HepG2 (cell line): ENCODE results near the gene CD163L1. TPM values are rescaled to one million over a fixed set of nuclear protein-coding genes. Genes with fewer than 3 reads are reported as not detected.

ENCODE experiments used
- ATAC-seq: fragments of 200-7000 bp; cut with Tn5 transposase; 3 replicates; pipeline ENCODE4 v1.9.1; 2020; ENCODE audit warnings: mild to moderate bottlenecking, moderate library complexity
- Bru-seq: library from RNA; stranded (reverse); fragments of 400-500 nt; gene quantifications from one replicate; lab custom pipeline; 2021; lab: Mats Ljungman, UMichigan
- BruChase-seq, 2 experiments: library from RNA; stranded (reverse); fragments of 400-500 nt; gene quantifications; one replicate each; lab custom pipeline; 2021; lab: Mats Ljungman, UMichigan
- BruUV-seq: library from RNA; stranded (reverse); fragments of 400-500 nt; replicated peaks from 2 replicates; lab custom pipeline; 2021; lab: Mats Ljungman, UMichigan
- CTCF ChIA-PET: fragments of 300-600 bp; formaldehyde crosslinking; extraction: SDS; loops from one replicate; lab custom pipeline; 2021; ENCODE audit warnings: low total read pairs, inconsistent platforms, low intra/inter-chr PET ratio; lab: Yijun Ruan, JAX
- POLR2A ChIA-PET: fragments of 350-600 bp; sonication (Branson Sonifier 250); formaldehyde crosslinking; loops from one replicate; lab custom pipeline; 2020; ENCODE audit warnings: antibody characterized with exemption, inconsistent platforms; lab: Yijun Ruan, JAX
- DNase-seq: peaks from one replicate; pipeline ENCODE4 v3.0.0-alpha.2; 2015; ENCODE audit warnings: low spot score
- FAIRE-seq: peaks from 3 replicates; lab custom pipeline; 2011; peaks lifted over from hg19 to GRCh38; lab: Jason Lieb, UNC
- H2AFZ ChIP-seq: one replicate; pipeline ENCODE4 v1.6.1; 2011; ENCODE audit warnings: low read length, inconsistent platforms
- H3K27ac ChIP-seq: fragments of 300-600 bp; 3 replicates; pipeline ENCODE4 v1.8.0; 2011; ENCODE audit warnings: mixed run types, mild to moderate bottlenecking, mixed read lengths, low read length, inconsistent platforms; ENCODE audit not compliant: insufficient read depth; ENCODE audit errors: extremely low read length
- H3K27me3 ChIP-seq, 2 experiments: fragments of 200-600 bp in 1 of 2; 2 replicates in 1 of 2; 3 replicates in 1 of 2; pipeline versions ENCODE4 v1.6.0 to v1.8.0; 2011; ENCODE audit warnings: low read length in 2 of 2, mild to moderate bottlenecking in 2 of 2, moderate library complexity in 2 of 2, inconsistent platforms in 1 of 2; ENCODE audit not compliant: insufficient read depth in 2 of 2, control insufficient read depth in 1 of 2
- H3K36me3 ChIP-seq, 2 experiments: fragments of 200-600 bp in 1 of 2; replicated peaks in 1 of 2; 2 replicates in 1 of 2; 3 replicates in 1 of 2; pipeline versions ENCODE4 v1.5.1 to v1.8.0; 2011; ENCODE audit warnings: low read length in 2 of 2, inconsistent platforms in 1 of 2; ENCODE audit not compliant: insufficient read depth in 2 of 2, control insufficient read depth in 1 of 2
- H3K4me1 ChIP-seq: 2 replicates; pipeline ENCODE4 v1.5.1; 2012; ENCODE audit warnings: low read length, inconsistent platforms; ENCODE audit not compliant: insufficient read depth
- H3K4me2 ChIP-seq: 2 replicates; pipeline ENCODE4 v1.6.0; 2011; ENCODE audit warnings: low read depth, low read length, inconsistent platforms
- H3K4me3 ChIP-seq, 3 experiments: fragments of 200-600 bp in 1 of 3; sonication (generic), shearing (Covaris generic) in 1 of 3; replicated peaks in 1 of 3; 2 replicates each; pipeline ENCODE4 v1.5.1; 2011 to 2016; ENCODE audit warnings: low read length in 3 of 3, inconsistent platforms in 2 of 3, low read depth in 2 of 3, mild to moderate bottlenecking in 2 of 3, control low read depth in 1 of 3, mixed read lengths in 1 of 3; ENCODE audit not compliant: insufficient read depth in 1 of 3
- H3K79me2 ChIP-seq: one replicate; pipeline ENCODE4 v1.6.1; 2011; ENCODE audit warnings: low read length, inconsistent platforms; ENCODE audit not compliant: insufficient read depth
- H3K9ac ChIP-seq: 2 replicates; pipeline ENCODE4 v1.6.0; 2011; ENCODE audit warnings: mild to moderate bottlenecking, low read depth, low read length, inconsistent platforms; ENCODE audit not compliant: insufficient read depth
- H3K9me3 ChIP-seq: 2 replicates; pipeline ENCODE4 v1.5.1; 2012; ENCODE audit warnings: mild to moderate bottlenecking, low read length
- H4K20me1 ChIP-seq: 2 replicates; pipeline ENCODE4 v1.6.0; 2011; ENCODE audit warnings: inconsistent platforms, mild to moderate bottlenecking, low read length, moderate library complexity; ENCODE audit not compliant: insufficient read depth
- HINFP ChIP-seq: sonication (generic); formaldehyde crosslinking; IDR thresholded peaks from 2 replicates; pipeline ENCODE4 v1.4.0; 2020; ENCODE audit warnings: low read depth, mild to moderate bottlenecking, missing genetic modification reagents
- HNRNPUL1 ChIP-seq: fragments of 200-400 bp; formaldehyde crosslinking; IDR thresholded peaks from 2 replicates; pipeline ENCODE4 v1.6.1; 2017; ENCODE audit warnings: low read depth, mild to moderate bottlenecking, low read length, moderate library complexity
- KDM5B ChIP-seq: sonication (generic); formaldehyde crosslinking; IDR thresholded peaks from 2 replicates; pipeline ENCODE4 v1.4.0; 2020; ENCODE audit warnings: missing genetic modification reagents, mild to moderate bottlenecking, borderline replicate concordance
- NR1H2 ChIP-seq: sonication (generic); formaldehyde crosslinking; IDR thresholded peaks from 2 replicates; pipeline ENCODE4 v1.8.1; 2022; ENCODE audit warnings: low read depth, missing genetic modification reagents, borderline replicate concordance
- RELA ChIP-seq: sonication (generic); formaldehyde crosslinking; IDR thresholded peaks from 2 replicates; pipeline ENCODE4 v1.4.0; 2020; ENCODE audit warnings: missing genetic modification reagents
- SMAD1 ChIP-seq: sonication (generic); formaldehyde crosslinking; IDR thresholded peaks from 2 replicates; pipeline ENCODE4 v1.4.0; 2020; ENCODE audit warnings: missing genetic modification reagents, low read depth, mild to moderate bottlenecking, borderline replicate concordance
- ZNF441 ChIP-seq: sonication (generic); formaldehyde crosslinking; IDR thresholded peaks from 2 replicates; pipeline ENCODE4 v1.7.0; 2021; ENCODE audit warnings: missing genetic modification reagents, borderline replicate concordance
- ZNF510 ChIP-seq: sonication (generic); formaldehyde crosslinking; IDR thresholded peaks from 2 replicates; pipeline ENCODE4 v1.4.0; 2020; ENCODE audit warnings: low read depth, mild to moderate bottlenecking, missing genetic modification reagents
- ZNF557 ChIP-seq: sonication (generic); formaldehyde crosslinking; IDR thresholded peaks from 2 replicates; pipeline ENCODE4 v1.4.0; 2020; ENCODE audit warnings: missing genetic modification reagents
- ZNF614 ChIP-seq: IDR thresholded peaks from 2 replicates; pipeline ENCODE4 v1.6.1; 2018; ENCODE audit warnings: missing biosample characterization, missing genetic modification reagents, inconsistent platforms, borderline replicate concordance
- ZNF704 ChIP-seq: sonication (generic); formaldehyde crosslinking; IDR thresholded peaks from 2 replicates; pipeline ENCODE4 v1.8.1; 2023; ENCODE audit warnings: mild to moderate bottlenecking, inconsistent platforms, moderate library complexity, missing genetic modification reagents, borderline replicate concordance
- WGBS: methylation state at CpG from one replicate; pipeline ENCODE4 v1.1.6; 2017; ENCODE audit warnings: low lambda C conversion rate; 5-methylcytosine and 5-hydroxymethylcytosine counted together
- in situ Hi-C: cut with HindIII; loops from 2 replicates; pipeline ENCODE4 v1.10.0; 2017; ENCODE audit warnings: low pct_unique_long_range_greater_than_20kb; ENCODE audit not compliant: extremely low pct_ligation_motif_present
- intact Hi-C: fragments of 100-400 bp; cut with micrococcal nuclease; formaldehyde crosslinking; loops from one replicate; pipeline ENCODE4 v1.10.0; 2022; ENCODE audit not compliant: unreplicated experiment
- long read RNA-seq, 2 experiments: library from RNA in 1 of 2; library from polyadenylated mRNA in 1 of 2; stranded (forward) in 1 of 2; unstranded in 1 of 2; transcript quantifications; one replicate each; pipeline ENCODE4 v2.0.0, GENCODE V29; 2019 to 2022
- polyA minus RNA-seq, 3 experiments: library from RNA; depleted of rRNA, polyadenylated mRNA; stranded (reverse); fragments of >200 nt; gene quantifications; 2 replicates each; pipeline ENCODE4 v1.2.3, GENCODE V29; 2011; ENCODE audit warnings: low replicate concordance in 1 of 3
- polyA plus RNA-seq, 8 experiments: library from polyadenylated mRNA; depleted of rRNA in 3 of 8; stranded (reverse) in 7 of 8; unstranded in 1 of 8; fragments of >200 nt; fragmentation: Illumina TruSeq in 4 of 8; extraction: Trizol in 4 of 8; gene quantifications; 2 replicates each; pipeline versions ENCODE4 v1.2.1 to v1.2.3, GENCODE V29; 2011 to 2016; ENCODE audit warnings: low read depth in 4 of 8, missing spikeins in 1 of 8, mixed read lengths in 1 of 8; ENCODE audit not compliant: insufficient read depth in 1 of 8
- total RNA-seq, 5 experiments: library from RNA; depleted of rRNA; stranded (reverse); fragments of >200 nt; fragmentation: Illumina TruSeq; extraction: Trizol; gene quantifications; 2 replicates each; pipeline ENCODE4 v1.2.3, GENCODE V29; 2016; ENCODE audit warnings: low read depth in 1 of 5
- TF ChIP-seq, protein P1 (sequence below): IDR thresholded peaks from 2 replicates; pipeline ENCODE4 v1.6.1; 2016; ENCODE audit warnings: missing compliant biosample characterization, missing genetic modification reagents, borderline replicate concordance
- TF ChIP-seq, protein P2 (sequence below): sonication (generic); formaldehyde crosslinking; IDR thresholded peaks from 2 replicates; pipeline ENCODE4 v1.4.0; 2020; ENCODE audit warnings: low read depth, mild to moderate bottlenecking, missing genetic modification reagents

CD163L1 gene
- 6.8 and 9.4 TPM in 2 replicates for total RNA-seq (2016; rRNA removed; fragmentation: Illumina TruSeq; extraction: Trizol)
- 3.7 and 9.2 TPM in 2 replicates for total RNA-seq (2016; cell fraction: cytosol; rRNA removed; fragmentation: Illumina TruSeq; extraction: Trizol; ENCODE audit: low read depth)
- total RNA-seq (2016; cell fraction: insoluble cytoplasmic fraction; rRNA removed; fragmentation: Illumina TruSeq; extraction: Trizol) = 6.1 and 10.0 TPM in 2 replicates
- 4.9 and 6.9 TPM in 2 replicates for total RNA-seq (2016; cell fraction: membrane; rRNA removed; fragmentation: Illumina TruSeq; extraction: Trizol)
- total RNA-seq (2016; cell fraction: nucleus; rRNA removed; fragmentation: Illumina TruSeq; extraction: Trizol) = 3.2 and 6.0 TPM in 2 replicates
- 3.1 and 3.4 TPM in 2 replicates for polyA plus RNA-seq (2011; rRNA removed)
- 1.2 and 2.6 TPM in 2 replicates for polyA plus RNA-seq (2011; cell fraction: cytosol; rRNA removed)
- 1.7 and 1.8 TPM in 2 replicates for polyA plus RNA-seq (2011; cell fraction: nucleus; rRNA removed)
- polyA plus RNA-seq (2012) = 2.9 and 5.0 TPM in 2 replicates
- 4.8 and 7.7 TPM in 2 replicates for polyA plus RNA-seq (2016; cell fraction: cytosol; fragmentation: Illumina TruSeq; extraction: Trizol; ENCODE audit: low read depth)
- polyA plus RNA-seq (2016; cell fraction: insoluble cytoplasmic fraction; fragmentation: Illumina TruSeq; extraction: Trizol; ENCODE audit: low read depth) = 6.3 and 8.9 TPM in 2 replicates
- 2.7 and 4.6 TPM in 2 replicates for polyA plus RNA-seq (2016; cell fraction: membrane; fragmentation: Illumina TruSeq; extraction: Trizol; ENCODE audit: low read depth)
- 5.8 and 10.3 TPM in 2 replicates for polyA plus RNA-seq (2016; cell fraction: nucleus; fragmentation: Illumina TruSeq; extraction: Trizol; ENCODE audit: insufficient read depth, low read depth)
- 0.42 and 0.58 TPM in 2 replicates for polyA minus RNA-seq (2011; rRNA and poly(A)+ RNA removed; ENCODE audit: low replicate concordance)
- 0.62 and 0.89 TPM in 2 replicates for polyA minus RNA-seq (2011; cell fraction: cytosol; rRNA and poly(A)+ RNA removed)
- 12.6 and 12.7 TPM in 2 replicates for polyA minus RNA-seq (2011; cell fraction: nucleus; rRNA and poly(A)+ RNA removed)
- Bru-seq, nascent RNA = percentile 34 among the genes with signal in this experiment
- percentile 22 among the genes with signal in this experiment for BruChase-seq, experiment 1, labeled RNA remaining after a 6-hour chase
- BruChase-seq, experiment 2, labeled RNA remaining after a 2-hour chase = percentile 23 among the genes with signal in this experiment
- long read RNA-seq, experiment 1, partial matches to known transcripts = 6 of 8 reads
- long read RNA-seq, experiment 1, other reads (novel, unspliced or antisense) = 2 of 8 reads
- long read RNA-seq, experiment 2, partial matches to known transcripts = 9 of 13 reads
- long read RNA-seq, experiment 2, other reads (novel, unspliced or antisense) = 4 of 13 reads

DNA sequence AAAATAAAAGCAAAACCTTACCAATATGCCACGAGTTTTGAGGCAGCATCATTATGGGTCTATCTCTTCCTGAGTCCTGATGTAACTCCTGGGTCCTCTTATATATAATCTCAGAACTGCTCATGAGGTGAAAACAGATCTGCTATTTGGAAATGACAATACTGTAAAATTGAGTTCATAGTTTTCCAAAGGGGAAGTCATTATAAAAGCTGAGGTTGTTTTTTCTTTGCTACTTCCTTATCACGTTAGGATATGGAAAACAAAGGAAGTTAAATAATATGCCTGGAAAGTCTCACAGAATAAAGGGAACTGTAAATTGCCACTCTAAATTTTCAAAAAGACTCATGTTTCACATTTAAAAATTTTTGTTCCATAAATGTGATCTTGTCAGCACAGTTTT, at the start of gene CD163L1:
Gene CD163L1, minus strand, starts transcription at position 78 of the 400 bp plus-strand sequence. Its CDS starts 26 bp downstream, at position 52.
- Histone ChIP-seq H3K4me1 (no peaks in the 10 kb centered on the region), H3K36me3 (no peaks in the 10 kb centered on the region), H3K9me3 (no peaks in the 10 kb centered on the region), H3K79me2 (no peaks in the 10 kb centered on the region), H3K9ac (no peak within 1 kb of the TSS), H3K27me3 (no peaks in the 10 kb centered on the region), H3K27ac (no peak within 1 kb of the TSS), H3K4me3 (no peak within 1 kb of the TSS), H2AFZ (no peak within 1 kb of the TSS), H3K4me2 (no peak within 1 kb of the TSS), H4K20me1 (no peaks in the 10 kb centered on the region)
- intact Hi-C loops = no loop called here
- 2% methylated on average over 2 of the region's 2 CpGs for WGBS
- no TSS peak for BruUV-seq
- ChIA-PET POLR2A (no interaction called here), CTCF (no interaction called here)
- in situ Hi-C loops = no loop called here
- ATAC-seq = no peak
- no peak for DNase-seq
- FAIRE-seq = no peak
- TF ChIP-seq ZNF441 (CRISPR knock-in tag) (no peak), RELA (no peak), KDM5B (CRISPR knock-in tag) (no peak), ZNF510 (CRISPR knock-in tag) (no peak), SMAD1 (CRISPR knock-in tag) (no peak), NR1H2 (no peak), ZNF614 (CRISPR knock-in tag) (no peak), ZNF704 (CRISPR knock-in tag) (no peak), HNRNPUL1 (no peak), HINFP (no peak), ZNF557 (CRISPR knock-in tag) (no peak)
- TF ChIP-seq, protein P1, sequence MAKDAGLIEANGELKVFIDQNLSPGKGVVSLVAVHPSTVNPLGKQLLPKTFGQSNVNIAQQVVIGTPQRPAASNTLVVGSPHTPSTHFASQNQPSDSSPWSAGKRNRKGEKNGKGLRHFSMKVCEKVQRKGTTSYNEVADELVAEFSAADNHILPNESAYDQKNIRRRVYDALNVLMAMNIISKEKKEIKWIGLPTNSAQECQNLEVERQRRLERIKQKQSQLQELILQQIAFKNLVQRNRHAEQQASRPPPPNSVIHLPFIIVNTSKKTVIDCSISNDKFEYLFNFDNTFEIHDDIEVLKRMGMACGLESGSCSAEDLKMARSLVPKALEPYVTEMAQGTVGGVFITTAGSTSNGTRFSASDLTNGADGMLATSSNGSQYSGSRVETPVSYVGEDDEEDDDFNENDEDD (CRISPR knock-in tag) = no peak
- TF ChIP-seq, protein P2, sequence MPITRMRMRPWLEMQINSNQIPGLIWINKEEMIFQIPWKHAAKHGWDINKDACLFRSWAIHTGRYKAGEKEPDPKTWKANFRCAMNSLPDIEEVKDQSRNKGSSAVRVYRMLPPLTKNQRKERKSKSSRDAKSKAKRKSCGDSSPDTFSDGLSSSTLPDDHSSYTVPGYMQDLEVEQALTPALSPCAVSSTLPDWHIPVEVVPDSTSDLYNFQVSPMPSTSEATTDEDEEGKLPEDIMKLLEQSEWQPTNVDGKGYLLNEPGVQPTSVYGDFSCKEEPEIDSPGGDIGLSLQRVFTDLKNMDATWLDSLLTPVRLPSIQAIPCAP = no peak
